Gastrocnemius medialis (tissue), 4 donors: ENCODE measurements around the gene ADH1C. TPM values are rescaled to one million over a fixed set of nuclear protein-coding genes. Genes with fewer than 3 reads are reported as not detected.

ENCODE experiments used
- ATAC-seq, 2 donors: fragments of 150-250 bp; one replicate each; pipeline ENCODE4 v1.9.1; 2016
- DNase-seq, 2 donors: peaks; one replicate each; pipeline ENCODE4 v3.0.0-alpha.2; 2019
- H3K27ac ChIP-seq, 4 donors: fragments of 200-600 bp; sonication (generic); 1 replicate in 1 of 4; 2 replicates in 3 of 4; pipeline ENCODE4 v1.5.1; 2016 to 2018; ENCODE audit warnings: mild to moderate bottlenecking in 2 of 4, moderate library complexity in 1 of 4
- H3K27me3 ChIP-seq, 3 donors: fragments of 200-600 bp; sonication (generic) in 2 of 3; 1 replicate in 1 of 3; 2 replicates in 2 of 3; pipeline versions ENCODE4 v1.5.1 to v1.6.0; 2016 to 2019; ENCODE audit warnings: mild to moderate bottlenecking in 1 of 3, moderate library complexity in 1 of 3
- H3K36me3 ChIP-seq, 2 donors: fragments of 200-600 bp; sonication (generic) in 1 of 2; one replicate each; pipeline ENCODE4 v1.5.1; 2017 to 2018
- H3K4me1 ChIP-seq, 2 donors: fragments of 200-600 bp; sonication (generic) in 1 of 2; one replicate each; pipeline ENCODE4 v1.5.1; 2016 to 2017; ENCODE audit warnings: mild to moderate bottlenecking in 2 of 2
- H3K4me3 ChIP-seq, 4 donors: fragments of 200-600 bp; sonication (generic) in 3 of 4; 1 replicate in 1 of 4; 2 replicates in 3 of 4; pipeline ENCODE4 v1.5.1; 2016 to 2019; ENCODE audit warnings: mild to moderate bottlenecking in 2 of 4
- H3K9me3 ChIP-seq, 3 donors: fragments of 200-600 bp; sonication (generic) in 2 of 3; 1 replicate in 1 of 3; 2 replicates in 2 of 3; pipeline ENCODE4 v1.5.1; 2016 to 2019
- CTCF ChIP-seq, 5 experiments: fragments of 450-650 bp in 3 of 5; fragments of 200-600 bp in 2 of 5; sonication (generic) in 2 of 5; IDR thresholded peaks in 4 of 5; conservative IDR thresholded peaks in 1 of 5; 1 replicate in 4 of 5; 2 replicates in 1 of 5; pipeline ENCODE4 v1.5.1; 2016 to 2019; ENCODE audit warnings: antibody characterized with exemption in 5 of 5, mild to moderate bottlenecking in 3 of 5, moderate library complexity in 3 of 5
- POLR2A ChIP-seq, 2 donors: fragments of 450-650 bp; IDR thresholded peaks; one replicate each; pipeline ENCODE4 v1.6.1; 2017; ENCODE audit warnings: antibody characterized with exemption in 2 of 2, mild to moderate bottlenecking in 2 of 2, moderate library complexity in 2 of 2
- in situ Hi-C, 4 donors: fragments of 200-750 bp; cut with MboI; loops; one replicate each; pipeline versions ENCODE4 v1.15.0 to v1.8.0; 2017; ENCODE audit warnings: low sequenced_read_pairs in 4 of 4
- intact Hi-C: fragments of 100-400 bp; cut with DNase I; formaldehyde crosslinking; loops from one replicate; pipeline ENCODE4 v1.15.1; 2023; ENCODE audit warnings: low total_unique reads
- total RNA-seq, 4 donors: library from RNA; depleted of rRNA; stranded (reverse); fragments of >200 nt; gene quantifications; one replicate each; pipeline versions ENCODE4 v1.1.0 to v1.2.3, GENCODE V29; 2016

The ADH1C gene
- total RNA-seq, 4 donors from 2014 or later: 16.1 to 30.6 (median 26.6) TPM

GRCh38 chr4:99300934-99301333 lies 51.6 kb downstream of the ADH1C start:
- TF ChIP-seq POLR2A (IDR thresholded peaks at IDR 0.05) (no peak), CTCF (IDR thresholded peaks at IDR 0.05 in 4 of 5, conservative IDR thresholded peaks at IDR 0.05 in 1 of 5) (no peak)
- Histone ChIP-seq H3K27me3 (no peaks in the 10 kb centered on the region), H3K9me3 (no peaks in the 10 kb centered on the region), H3K4me1 (peaks cover 10 to 16% of the 10 kb centered on the region in 2 donors), H3K27ac (peak overlapping the region; percentile 56 to 69 (median 60)), H3K4me3 (no peak overlapping the region), H3K36me3 (no peaks in the 10 kb centered on the region)
- in situ Hi-C loops: no loop called here
- DNase-seq (peak; percentile 79 to 84), ATAC-seq (peak; percentile 90 to 96)
- intact Hi-C loops: loop anchor here (2.0 kb wide), 1 partner anchor 22 kb away; no protein-coding TSS in a partner anchor

GRCh38 chr4:99293357-99293756 lies 59.2 kb downstream of the ADH1C start:
- in situ Hi-C loops (no loop called here), intact Hi-C loops (no loop called here)
- Histone ChIP-seq H3K27me3 (no peaks in the 10 kb centered on the region), H3K36me3 (no peaks in the 10 kb centered on the region), H3K4me1 (no peaks in the 10 kb centered on the region), H3K27ac (no peak overlapping the region), H3K4me3 (no peak overlapping the region), H3K9me3 (no peaks in the 10 kb centered on the region)
- no peak for ATAC-seq
- DNase-seq: no peak
- TF ChIP-seq CTCF (IDR thresholded peaks at IDR 0.05 in 4 of 5, conservative IDR thresholded peaks at IDR 0.05 in 1 of 5) (no peak), POLR2A (IDR thresholded peaks at IDR 0.05) (no peak)

GRCh38 chr4:99290848-99291786 lies 61.4 kb downstream of the ADH1C start, which contains the start of gene ADH1A:
ADH1A (minus strand) TSS chr4:99290985; CDS start chr4:99290914, 71 bp downstream.
- H3K27me3 ChIP-seq: no peaks in the 10 kb centered on the region
- intact Hi-C loops: no loop called here

More at GRCh38 chr4:99290848-99291786, 61.4 kb downstream of the ADH1C start, which contains the start of gene ADH1A:
- no peaks in the 10 kb centered on the region for H3K9me3 ChIP-seq
- TF ChIP-seq CTCF (IDR thresholded peaks at IDR 0.05 in 4 of 5, conservative IDR thresholded peaks at IDR 0.05 in 1 of 5) (no peak), POLR2A (IDR thresholded peaks at IDR 0.05) (no peak)
- DNase-seq (no peak), ATAC-seq (no peak)
- no peaks in the 10 kb centered on the region for H3K4me1 ChIP-seq
- no peaks in the 10 kb centered on the region for H3K36me3 ChIP-seq
- H3K4me3 ChIP-seq: no peak within 1 kb of the TSS
- in situ Hi-C loops: no loop called here
- H3K27ac ChIP-seq: no peak within 1 kb of the TSS

Other genes starting within 250 kb of the ADH1C start
- gene ADH4, start 208.4 kb downstream of the ADH1C start, total RNA-seq: 1 to 10 TPM in 1 of 4 donors, under 1 TPM in 2, not detected in 1; 0.75 to 1.0 (median 1.00) TPM
- under 1 TPM in 2 of 4 donors, not detected in 2; 0.16 to 0.49 TPM for gene ADH6, start 133.5 kb downstream of the ADH1C start, total RNA-seq
- gene ADH1A, start 61.8 kb downstream of the ADH1C start, total RNA-seq: 1 to 10 TPM in 1 of 4 donors, under 1 TPM in 1, not detected in 2; 0.33 to 2.0 TPM
- gene ADH1B, start 31.3 kb downstream of the ADH1C start, total RNA-seq: 100 to 1,000 TPM in 3 of 4 donors, 10 to 100 TPM in 1; 67.9 to 167 (median 119) TPM
- gene ADH7, start 82.6 kb upstream of the ADH1C start, total RNA-seq: not detected
- not detected for gene C4orf17, start 158.3 kb upstream of the ADH1C start, total RNA-seq
- gene TRMT10A, start 211.3 kb upstream of the ADH1C start, total RNA-seq: 1 to 10 TPM; 2.6 to 7.3 (median 5.9) TPM
- gene MTTP, start 222.1 kb upstream of the ADH1C start, total RNA-seq: under 1 TPM in 3 of 4 donors, not detected in 1; 0.33 to 0.63 (median 0.59) TPM